Neural progenitor cell (in vitro differentiated cells): ENCODE results near the gene CFDP1.

ENCODE experiments used
- CTCF ChIP-seq: fragments of 200-600 bp; sonication (generic); IDR thresholded peaks from 2 replicates; pipeline ENCODE4 v1.5.1; 2017; ENCODE audit warnings: antibody characterized with exemption, mild to moderate bottlenecking
- EZH2phosphoT487 ChIP-seq: fragments of 200-600 bp; sonication (generic); IDR thresholded peaks from 2 replicates; pipeline ENCODE4 v1.6.1; 2017; ENCODE audit warnings: antibody characterized with exemption

GRCh38 chr16:75398333-75398732 is 35.0 kb downstream of the CFDP1 start:
- TF ChIP-seq CTCF (no peak), EZH2phosphoT487 (no peak)
